GM23338 (cell line): ENCODE data around the gene ADGRF1. TPM values are rescaled to one million over a fixed set of nuclear protein-coding genes. Genes with fewer than 3 reads are reported as not detected.

Source experiments
- ATAC-seq: fragments of 200-7000 bp; cut with Tn5 transposase; 3 replicates; pipeline ENCODE4 v1.9.1; 2020
- DNase-seq: peaks from one replicate; pipeline ENCODE4 v3.0.0-alpha.2; 2015; ENCODE audit warnings: low spot score
- H2AFZ ChIP-seq: fragments of 200-600 bp; sonication (generic); 2 replicates; pipeline ENCODE4 v1.8.0; 2016; ENCODE audit warnings: antibody characterized with exemption, mild to moderate bottlenecking, moderate library complexity
- H3F3A ChIP-seq: fragments of 200-600 bp; sonication (generic); replicated peaks from 2 replicates; pipeline ENCODE4 v1.8.0; 2017; ENCODE audit warnings: antibody characterized with exemption, mixed run types, low read depth
- H3K27ac ChIP-seq: fragments of 200-600 bp; sonication (generic); 2 replicates; pipeline ENCODE4 v1.6.1; 2016; ENCODE audit warnings: low read depth
- H3K27me3 ChIP-seq: fragments of 200-600 bp; sonication (generic); 2 replicates; pipeline ENCODE4 v1.8.0; 2016; ENCODE audit warnings: mild to moderate bottlenecking, mixed run types, moderate library complexity; ENCODE audit not compliant: insufficient read depth
- H3K36me3 ChIP-seq: fragments of 200-600 bp; sonication (generic); 2 replicates; pipeline ENCODE4 v1.8.0; 2016; ENCODE audit warnings: mild to moderate bottlenecking; ENCODE audit not compliant: insufficient read depth
- H3K4me1 ChIP-seq: fragments of 200-600 bp; sonication (generic); 2 replicates; pipeline ENCODE4 v1.8.0; 2016; ENCODE audit warnings: mild to moderate bottlenecking, moderate library complexity; ENCODE audit not compliant: insufficient read depth
- H3K4me2 ChIP-seq: fragments of 200-600 bp; sonication (generic); 2 replicates; pipeline ENCODE4 v1.7.1; 2017; ENCODE audit warnings: mixed run types
- H3K4me3 ChIP-seq: fragments of 200-600 bp; sonication (generic); 2 replicates; pipeline ENCODE4 v1.6.1; 2016; ENCODE audit warnings: mixed run types
- H3K79me2 ChIP-seq: fragments of 200-600 bp; sonication (generic); replicated peaks from 2 replicates; pipeline ENCODE4 v1.8.0; 2017; ENCODE audit warnings: mild to moderate bottlenecking; ENCODE audit not compliant: insufficient read depth
- H3K9me2 ChIP-seq: fragments of 200-600 bp; sonication (generic); 2 replicates; pipeline ENCODE4 v1.8.0; 2017; ENCODE audit not compliant: insufficient read depth
- H4K20me1 ChIP-seq: fragments of 200-600 bp; sonication (generic); replicated peaks from 2 replicates; pipeline ENCODE4 v1.8.0; 2017; ENCODE audit warnings: mild to moderate bottlenecking; ENCODE audit not compliant: insufficient read depth
- H3K27ac Mint-ChIP-seq: 2 replicates; pipeline ENCODE4 v1.8.0; 2020; ENCODE audit warnings: inconsistent platforms, mild to moderate bottlenecking, moderate library complexity, mixed read lengths
- H3K27me3 Mint-ChIP-seq: 3 replicates; pipeline ENCODE4 v1.8.0; 2022; ENCODE audit warnings: low read depth, mild to moderate bottlenecking, moderate library complexity, mixed read lengths, inconsistent platforms; ENCODE audit not compliant: insufficient read depth, poor library complexity
- H3K36me3 Mint-ChIP-seq: 3 replicates; pipeline ENCODE4 v1.8.0; 2021; ENCODE audit warnings: low read depth, mild to moderate bottlenecking, inconsistent platforms, moderate library complexity, mixed read lengths
- H3K4me1 Mint-ChIP-seq: 3 replicates; pipeline ENCODE4 v1.8.0; 2020; ENCODE audit warnings: mild to moderate bottlenecking, inconsistent platforms, mixed read lengths
- H3K4me3 Mint-ChIP-seq: 3 replicates; pipeline ENCODE4 v1.8.0; 2021; ENCODE audit warnings: moderate library complexity, mild to moderate bottlenecking, inconsistent platforms, mixed read lengths
- H3K9me3 Mint-ChIP-seq: 3 replicates; pipeline ENCODE4 v1.8.0; 2020; ENCODE audit warnings: moderate library complexity, mild to moderate bottlenecking, inconsistent platforms, mixed read lengths
- CREB1 ChIP-seq: fragments of 250-450 bp; sonication (Bioruptor Pico); IDR thresholded peaks from 2 replicates; pipeline ENCODE4 v1.5.0; 2020; ENCODE audit warnings: low read depth, mild to moderate bottlenecking, moderate library complexity
- CTCF ChIP-seq, 2 experiments: fragments of 200-600 bp in 1 of 2; sonication (generic) in 1 of 2; conservative IDR thresholded peaks; 2 replicates each; pipeline versions ENCODE4 v1.5.1 to v1.6.1; 2016 to 2017; ENCODE audit warnings: antibody characterized with exemption in 2 of 2, low read depth in 2 of 2, mild to moderate bottlenecking in 2 of 2, moderate library complexity in 1 of 2
- ETS1 ChIP-seq: IDR thresholded peaks from 2 replicates; pipeline ENCODE4 v1.6.1; 2016; ENCODE audit warnings: antibody characterized with exemption
- EZH2 ChIP-seq: fragments of 200-600 bp; sonication (generic); IDR thresholded peaks from one replicate; pipeline ENCODE4 v1.8.0; 2017; ENCODE audit warnings: antibody characterized with exemption, mild to moderate bottlenecking, low read depth; ENCODE audit not compliant: unreplicated experiment
- EZH2phosphoT487 ChIP-seq: fragments of 200-600 bp; sonication (generic); IDR thresholded peaks from one replicate; pipeline ENCODE4 v1.8.1; 2018; ENCODE audit warnings: antibody characterized with exemption; ENCODE audit not compliant: unreplicated experiment
- JUNB ChIP-seq: IDR thresholded peaks from one replicate; pipeline ENCODE4 v1.6.1; 2016; ENCODE audit warnings: antibody characterized with exemption; ENCODE audit not compliant: unreplicated experiment
- NANOG ChIP-seq: IDR thresholded peaks from 2 replicates; pipeline ENCODE4 v1.6.1; 2016; ENCODE audit warnings: antibody characterized with exemption, borderline replicate concordance
- POLR2AphosphoS5 ChIP-seq: IDR thresholded peaks from 2 replicates; pipeline ENCODE4 v1.6.1; 2016; ENCODE audit warnings: antibody characterized with exemption, low read depth
- REST ChIP-seq: IDR thresholded peaks from one replicate; pipeline ENCODE4 v1.6.1; 2018; ENCODE audit warnings: antibody characterized with exemption; ENCODE audit not compliant: unreplicated experiment
- STAT1 ChIP-seq: IDR thresholded peaks from one replicate; pipeline ENCODE4 v1.6.1; 2016; ENCODE audit warnings: antibody characterized with exemption; ENCODE audit not compliant: unreplicated experiment
- ZNF114 ChIP-seq: fragments of 250-450 bp; sonication (Bioruptor Pico); IDR thresholded peaks from 2 replicates; pipeline ENCODE4 v1.5.0; 2020; ENCODE audit warnings: mild to moderate bottlenecking, moderate library complexity
- ZNF331 ChIP-seq: fragments of 250-450 bp; sonication (Bioruptor Pico); IDR thresholded peaks from 2 replicates; pipeline ENCODE4 v1.5.0; 2020; ENCODE audit warnings: low read depth, mild to moderate bottlenecking, moderate library complexity
- ZNF462 ChIP-seq: fragments of 250-450 bp; sonication (Bioruptor Pico); IDR thresholded peaks from 2 replicates; pipeline ENCODE4 v1.5.0; 2020; ENCODE audit warnings: mild to moderate bottlenecking, moderate library complexity
- polyA plus RNA-seq: library from polyadenylated mRNA; unstranded; fragments of >200 nt; fragmentation: Nextera tagmentation; extraction: Ambion mirVana; gene quantifications from 2 replicates; pipeline ENCODE4 v1.2.1, GENCODE V29; 2016
- total RNA-seq: library from RNA; depleted of rRNA; stranded (reverse); fragments of >200 nt; shearing (Covaris generic); gene quantifications from 2 replicates; pipeline ENCODE4 v1.2.3, GENCODE V29; 2014

ADGRF1 gene
- total and polyA plus RNA-seq, 2 experiments from 2014 or later, result not detected

DNA sequence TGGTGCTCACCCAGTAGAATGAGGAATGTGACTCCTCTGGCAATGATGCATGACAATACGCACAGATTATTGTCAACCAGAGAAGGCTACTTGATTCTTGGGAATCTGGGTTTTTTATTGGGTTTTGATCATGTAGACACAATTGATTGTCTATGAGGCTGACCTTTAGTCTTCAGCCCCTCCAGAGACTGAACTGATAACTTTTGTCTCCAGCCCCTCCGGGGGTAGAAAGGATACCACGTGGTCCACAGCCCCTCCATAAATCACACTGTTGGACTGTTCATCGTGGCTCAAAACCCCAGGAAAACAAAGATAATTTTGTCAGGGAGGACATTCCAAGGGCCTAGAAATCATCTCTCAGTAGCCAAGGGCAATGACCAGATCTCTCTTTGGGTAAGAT is 62.9 kb downstream of the ADGRF1 start:
- Histone ChIP-seq H3F3A (no peaks in the 10 kb centered on the region), H3K79me2 (no peaks in the 10 kb centered on the region), H3K9me2 (peaks cover 9% of the 10 kb centered on the region; the same call in 1 of the 2 replicates), H3K4me3 (no peak overlapping the region), H3K36me3 (no peaks in the 10 kb centered on the region), H3K27ac (no peak overlapping the region), H3K4me2 (no peak overlapping the region), H4K20me1 (no peaks in the 10 kb centered on the region), H3K27me3 (no peaks in the 10 kb centered on the region), H3K4me1 (no peaks in the 10 kb centered on the region), H2AFZ (no peak overlapping the region)
- DNase-seq (no peak), ATAC-seq (no peak)
- H3K36me3 Mint-ChIP-seq, result no peaks in the 10 kb centered on the region
- no peaks in the 10 kb centered on the region for H3K27me3 Mint-ChIP-seq
- peaks cover 7% of the 10 kb centered on the region; the same call in 1 of the 3 replicates for H3K4me1 Mint-ChIP-seq
- no peak overlapping the region for H3K27ac Mint-ChIP-seq
- H3K4me3 Mint-ChIP-seq, result no peak overlapping the region
- TF ChIP-seq ETS1 (no peak), STAT1 (no peak), REST (no peak), CREB1 (no peak), POLR2AphosphoS5 (no peak), ZNF331 (CRISPR knock-in tag) (no peak), CTCF (conservative IDR thresholded peaks at IDR 0.05; ENCODE audit: low read depth in 2 of 2) (no peak), ZNF462 (CRISPR knock-in tag) (no peak), ZNF114 (CRISPR knock-in tag) (no peak), EZH2phosphoT487 (no peak), NANOG (no peak), JUNB (no peak), EZH2 (no peak)
- no peaks in the 10 kb centered on the region for H3K9me3 Mint-ChIP-seq
